Inflammatory macrophage (primary cell): Measurements from ENCODE around the gene AMPD3.

Experiments
- DNase-seq, 2 donors: peaks; one replicate each; pipeline ENCODE4 v3.0.0-alpha.2; 2020 to 2022

Gene AMPD3

GRCh38 chr11:10540915-10541560, 86.0 kb downstream of the AMPD3 start, which contains the start of gene RNF141:
Gene RNF141 (minus strand): TSS chr11:10541187. CDS start chr11:10534158, 7,029 bp downstream.
- peak; percentile 89 to 94 for DNase-seq

GRCh38 chr11:10541561-10541930, 86.5 kb downstream of the AMPD3 start:
- DNase-seq: no peak

- no peak for DNase-seq
Observed at GRCh38 chr11:10542776-10543175, 87.7 kb downstream of the AMPD3 start.

GRCh38 chr11:10543782-10544181, 88.7 kb downstream of the AMPD3 start:
- no peak for DNase-seq

GRCh38 chr11:10544491-10545465, 89.7 kb downstream of the AMPD3 start:
- no peak for DNase-seq

- no peak for DNase-seq
Observed at GRCh38 chr11:10550503-10551289, 95.6 kb downstream of the AMPD3 start.

- DNase-seq: no peak
Observed at GRCh38 chr11:10551290-10551592, 96.2 kb downstream of the AMPD3 start.

GRCh38 chr11:10551845-10552352, 96.8 kb downstream of the AMPD3 start:
- peak in 1 of 2 donors; percentile 12 for DNase-seq

GRCh38 chr11:10556590-10556989, 101.5 kb downstream of the AMPD3 start:
- DNase-seq: no peak
